HG03521 (cell line): ENCODE data around the gene POU5F1.
"Not testable (repeated sequence)": the region's sequence is repeated elsewhere in the genome, so short reads cannot be mapped to it uniquely, and the experiment has no call there.

Experiments
- ATAC-seq: cut with Tn5 transposase; IDR thresholded peaks from one replicate; pipeline ENCODE4 v1.9.1; 2021; ENCODE audit warnings: mild to moderate bottlenecking, moderate library complexity; ENCODE audit not compliant: unreplicated experiment

POU5F1 gene

GRCh38 chr6:31169123-31169857 lies 1.2 kb downstream of the POU5F1 start:
- ATAC-seq: no peak

- ATAC-seq: no peak
Measured at GRCh38 chr6:31168606-31169005, 1.9 kb downstream of the POU5F1 start.

DNA sequence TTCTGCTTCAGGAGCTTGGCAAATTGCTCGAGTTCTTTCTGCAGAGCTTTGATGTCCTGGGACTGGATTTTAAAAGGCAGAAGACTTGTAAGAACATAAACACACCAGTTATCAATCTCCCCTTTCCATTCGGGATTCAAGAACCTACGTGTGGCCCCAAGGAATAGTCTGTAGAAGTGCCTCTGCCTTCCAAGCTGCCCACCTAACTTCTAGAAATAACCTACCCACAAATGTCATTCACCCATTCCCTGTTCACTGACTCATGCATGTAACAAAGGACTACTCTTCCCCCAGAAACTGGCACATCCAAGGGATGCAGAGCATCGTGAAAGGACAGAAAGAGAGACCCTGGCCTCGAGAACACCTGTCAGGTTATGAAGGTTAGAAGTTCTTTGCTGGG lies 4.5 kb downstream of the POU5F1 start:
- no peak for ATAC-seq

DNA sequence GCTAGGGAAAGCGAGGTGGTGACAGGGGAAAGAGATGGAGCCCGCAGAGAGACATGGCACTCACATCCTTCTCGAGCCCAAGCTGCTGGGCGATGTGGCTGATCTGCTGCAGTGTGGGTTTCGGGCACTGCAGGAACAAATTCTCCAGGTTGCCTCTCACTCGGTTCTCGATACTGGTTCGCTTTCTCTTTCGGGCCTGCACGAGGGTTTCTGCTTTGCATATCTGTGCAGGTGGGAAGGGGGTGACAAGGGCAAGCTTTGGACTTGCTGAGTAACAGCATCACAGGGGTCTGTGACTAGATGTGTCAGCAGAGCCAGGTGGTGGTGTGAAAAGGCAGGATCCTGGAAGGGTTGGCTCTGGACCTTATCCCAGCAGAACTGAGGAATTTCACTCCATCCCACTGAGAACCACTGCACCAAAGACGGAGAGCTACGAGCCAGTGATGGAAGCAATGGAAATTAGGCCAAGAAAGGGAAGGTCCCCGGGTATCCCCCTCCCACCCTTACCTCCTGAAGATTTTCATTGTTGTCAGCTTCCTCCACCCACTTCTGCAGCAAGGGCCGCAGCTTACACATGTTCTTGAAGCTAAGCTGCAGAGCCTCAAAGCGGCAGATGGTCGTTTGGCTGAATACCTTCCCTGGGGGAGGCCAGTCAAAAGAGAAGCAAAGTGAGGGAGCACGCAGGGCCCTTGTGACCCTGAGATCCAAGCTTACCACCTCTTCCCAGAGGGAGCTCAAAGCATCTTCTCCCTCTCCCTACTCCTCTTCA lies 5.2 kb downstream of the POU5F1 start:
- ATAC-seq: peak; percentile 72

DNA sequence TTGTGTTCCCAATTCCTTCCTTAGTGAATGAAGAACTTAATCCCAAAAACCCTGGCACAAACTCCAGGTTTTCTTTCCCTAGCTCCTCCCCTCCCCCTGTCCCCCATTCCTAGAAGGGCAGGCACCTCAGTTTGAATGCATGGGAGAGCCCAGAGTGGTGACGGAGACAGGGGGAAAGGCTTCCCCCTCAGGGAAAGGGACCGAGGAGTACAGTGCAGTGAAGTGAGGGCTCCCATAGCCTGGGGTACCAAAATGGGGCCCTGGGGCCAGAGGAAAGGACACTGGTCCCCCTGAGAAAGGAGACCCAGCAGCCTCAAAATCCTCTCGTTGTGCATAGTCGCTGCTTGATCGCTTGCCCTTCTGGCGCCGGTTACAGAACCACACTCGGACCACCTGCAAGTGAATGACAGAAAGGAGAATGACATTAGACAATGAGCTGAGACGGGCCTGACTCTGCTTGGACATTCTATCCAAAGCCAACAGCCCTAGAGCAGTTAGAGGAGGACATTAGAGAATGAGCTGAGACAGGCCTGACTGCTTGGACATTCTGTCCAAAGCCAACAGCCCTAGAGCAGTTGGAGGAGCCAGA lies 5.9 kb downstream of the POU5F1 start:
- not testable (repeated sequence) for ATAC-seq

DNA sequence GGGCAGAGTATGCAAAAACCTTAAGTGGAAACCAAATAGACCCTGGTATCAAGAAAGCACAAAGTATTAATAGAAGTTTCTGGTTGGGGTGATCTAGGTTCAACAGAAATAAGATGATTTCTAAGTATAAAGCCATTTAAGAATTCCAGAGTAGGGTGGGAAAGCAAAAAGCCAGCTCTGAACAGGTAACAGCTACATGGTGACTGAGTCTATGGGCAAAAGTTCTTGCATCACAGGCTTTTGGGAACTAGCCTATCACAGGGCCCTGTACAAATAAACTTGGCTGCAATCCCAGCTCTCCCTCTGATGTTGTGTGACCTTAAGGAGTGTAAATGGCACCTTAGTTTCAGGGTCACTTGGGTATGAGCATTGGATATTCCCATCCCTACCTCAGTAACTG lies 6.6 kb downstream of the POU5F1 start:
- no peak for ATAC-seq

GRCh38 chr6:31162463-31163165 lies 7.9 kb downstream of the POU5F1 start:
- no peak for ATAC-seq

GRCh38 chr6:31161216-31162126 lies 9.0 kb downstream of the POU5F1 start:
- ATAC-seq: no peak

GRCh38 chr6:31158863-31159855 lies 11.3 kb downstream of the POU5F1 start:
- ATAC-seq: no peak

DNA sequence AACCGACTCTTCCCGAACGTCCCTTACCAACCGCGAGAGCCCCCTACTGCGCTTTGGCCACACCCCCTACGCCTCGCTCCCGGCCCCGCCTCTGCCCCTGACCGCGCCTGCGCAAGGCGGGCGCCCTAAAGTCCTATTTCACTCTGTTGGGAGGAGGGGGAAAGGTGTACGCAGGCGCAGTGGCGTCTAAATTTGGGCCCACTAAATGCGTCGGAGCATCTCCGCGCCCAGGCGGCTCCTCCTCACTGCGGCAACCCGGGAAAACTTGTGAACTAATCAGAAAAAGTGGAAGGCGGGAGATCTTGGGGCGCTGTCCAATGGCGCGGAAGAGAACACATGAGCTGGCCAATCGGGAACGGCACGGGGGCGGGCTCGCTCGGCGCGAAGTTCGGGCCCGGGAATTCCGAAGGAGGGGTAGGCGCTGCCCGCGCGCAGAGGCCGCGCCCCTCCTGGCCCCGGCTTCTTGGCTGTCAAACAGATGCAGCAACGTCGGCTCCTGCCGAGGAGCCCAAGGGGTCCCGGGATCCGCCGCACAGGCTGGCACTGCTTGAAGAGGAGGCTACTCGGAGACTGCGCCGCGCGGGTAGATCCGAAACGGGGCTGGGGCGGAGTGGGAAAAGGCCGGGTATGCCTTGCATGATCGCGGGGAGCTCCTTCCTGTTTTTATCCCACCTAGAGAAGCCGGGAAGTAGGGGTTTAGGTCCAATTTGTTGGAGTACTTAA lies 12.2 kb downstream of the POU5F1 start, which contains the start of gene TCF19:
TSS of gene TCF19 (plus strand) at position 450 of the 723 bp plus-strand sequence. CDS start 881 bp downstream, outside the sequence.
- peak; percentile 86 for ATAC-seq

GRCh38 chr6:31157513-31158139 lies 12.9 kb downstream of the POU5F1 start, which contains the start of gene CCHCR1:
CCHCR1 (minus strand) TSS chr6:31157802; CDS start chr6:31157600, 202 bp downstream.
- ATAC-seq: no peak

- ATAC-seq: no peak
Measured at GRCh38 chr6:31156641-31157040, 13.8 kb downstream of the POU5F1 start.

DNA sequence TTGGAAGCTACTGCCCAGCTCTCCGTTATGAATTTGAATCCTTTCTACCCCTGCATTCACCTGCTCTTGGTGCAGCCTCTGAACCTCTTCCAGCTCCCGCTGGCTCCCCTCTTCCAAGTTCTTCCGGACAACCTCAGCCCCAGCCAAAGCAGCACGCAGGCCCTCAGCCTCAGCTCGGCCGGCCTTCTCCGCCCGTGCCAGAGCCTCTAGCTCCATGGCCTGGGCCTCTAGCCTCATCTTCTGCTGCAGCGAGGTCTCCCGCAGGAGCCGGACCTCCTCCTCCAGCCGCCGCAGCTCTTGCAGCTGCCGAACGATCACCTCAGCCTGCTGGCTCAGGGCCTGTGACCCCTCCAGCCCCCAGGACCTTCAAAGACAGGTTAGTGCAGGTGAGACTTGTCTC lies 16.0 kb downstream of the POU5F1 start:
- no peak for ATAC-seq

DNA sequence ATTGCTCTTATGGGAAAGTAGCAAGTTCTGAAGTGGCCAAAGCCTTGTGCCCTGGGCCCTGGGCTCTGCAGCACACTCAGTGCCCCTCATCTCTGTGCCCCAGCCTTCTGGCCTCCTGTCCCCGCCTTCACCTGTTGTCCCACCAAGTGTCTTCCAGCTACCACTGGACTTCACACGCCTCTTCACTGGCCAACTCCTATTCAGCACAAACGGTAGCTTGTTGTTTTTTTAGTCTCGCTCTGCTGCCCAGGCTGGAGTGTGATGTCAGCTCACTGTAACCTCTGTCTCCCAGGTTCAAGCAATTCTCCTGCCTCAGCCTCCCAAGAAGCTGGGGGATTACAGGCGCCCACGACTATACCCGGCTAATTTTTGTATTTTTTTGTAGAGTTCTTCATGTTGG lies 17.7 kb downstream of the POU5F1 start:
- no peak for ATAC-seq

GRCh38 chr6:31149827-31150447 lies 20.5 kb downstream of the POU5F1 start:
- no peak for ATAC-seq

DNA sequence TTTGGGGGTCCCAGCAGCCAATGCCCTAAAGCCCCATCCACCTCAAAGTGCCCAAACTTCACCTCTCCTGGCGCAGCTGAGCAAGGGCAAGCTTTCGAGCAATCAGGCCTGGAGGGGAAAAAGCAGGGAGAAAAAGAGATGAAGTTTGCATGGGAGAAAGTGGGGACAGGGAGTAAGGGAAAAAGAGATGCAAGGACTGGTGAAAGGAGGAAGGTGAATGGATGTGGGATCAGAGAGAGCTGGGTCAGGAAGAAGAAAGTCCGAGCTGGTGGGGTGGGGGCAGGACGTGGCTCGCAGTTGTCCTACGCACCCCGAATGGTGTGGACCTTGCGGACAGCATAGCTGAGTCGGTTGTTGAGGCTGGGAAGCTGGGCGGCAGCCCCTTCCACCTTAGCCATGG lies 25.1 kb downstream of the POU5F1 start:
- ATAC-seq: no peak

DNA sequence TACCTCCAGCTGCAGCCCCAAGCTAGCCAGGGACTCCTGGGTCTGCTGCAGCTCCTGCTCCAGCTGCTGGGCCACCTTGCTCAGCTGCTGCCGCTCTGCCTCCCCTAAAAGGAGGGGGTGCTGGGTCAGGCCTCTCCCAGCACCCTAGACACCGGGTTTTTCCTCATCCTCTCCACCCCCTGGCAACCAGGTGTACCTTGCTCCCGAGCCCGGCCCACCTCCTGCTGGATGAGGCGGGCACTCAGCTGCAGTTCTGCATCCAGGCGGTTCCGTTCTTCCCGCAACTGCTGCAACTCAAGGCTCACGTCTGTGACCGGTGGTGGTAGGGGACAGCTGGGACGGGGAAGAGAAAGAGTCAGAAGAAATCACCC lies 25.5 kb downstream of the POU5F1 start:
- no peak for ATAC-seq
